IMR-90 (cell line): ENCODE results near the gene PRIMA1. TPM values are rescaled to one million over a fixed set of nuclear protein-coding genes. Genes with fewer than 3 reads are reported as not detected.

ENCODE experiments used
- ATAC-seq: fragments of 200-7000 bp; cut with Tn5 transposase; 2 replicates; pipeline ENCODE4 v1.9.1; 2020; ENCODE audit warnings: low read depth, mild to moderate bottlenecking, moderate library complexity
- BruUV-seq: library from RNA; stranded (reverse); fragments of 400-500 nt; replicated peaks from 2 replicates; lab custom pipeline; 2021; lab: Mats Ljungman, UMichigan
- CTCF ChIA-PET: fragments of 300-600 bp; formaldehyde crosslinking; extraction: SDS; loops from one replicate; lab custom pipeline; 2021; ENCODE audit warnings: antibody characterized with exemption; lab: Yijun Ruan, JAX
- POLR2A ChIA-PET: fragments of 300-600 bp; sonication (Branson Sonifier 250); formaldehyde crosslinking; loops from one replicate; lab custom pipeline; 2022; ENCODE audit warnings: antibody characterized with exemption; ENCODE audit not compliant: unreplicated experiment; lab: Charles Lee
- DNase-seq: peaks from one replicate; pipeline ENCODE4 v3.0.0; 2013
- H2AFZ ChIP-seq: replicated peaks from 2 replicates; pipeline ENCODE3; 2013; ENCODE audit warnings: low read length, mild to moderate bottlenecking; ENCODE audit not compliant: poor library complexity
- H2AK5ac ChIP-seq: 2 replicates; pipeline ENCODE4 v1.6.1; 2013; ENCODE audit warnings: low read depth, low read length, inconsistent platforms
- H2AK9ac ChIP-seq: replicated peaks from 2 replicates; pipeline ENCODE3; 2013; ENCODE audit warnings: mild to moderate bottlenecking, low read depth, low read length, moderate library complexity; ENCODE audit not compliant: poor library complexity
- H2BK120ac ChIP-seq: 2 replicates; pipeline ENCODE4 v1.6.1; 2013; ENCODE audit warnings: low read depth, low read length, inconsistent platforms
- H2BK15ac ChIP-seq: 3 replicates; pipeline ENCODE4 v1.6.1; 2013; ENCODE audit warnings: low read depth, low read length, inconsistent platforms
- H2BK20ac ChIP-seq: 2 replicates; pipeline ENCODE4 v1.6.1; 2013; ENCODE audit warnings: low read depth, mild to moderate bottlenecking, inconsistent platforms, low read length, moderate library complexity
- H2BK5ac ChIP-seq: 2 replicates; pipeline ENCODE4 v1.6.1; 2013; ENCODE audit warnings: mild to moderate bottlenecking, low read depth, low read length, inconsistent platforms; ENCODE audit not compliant: poor library complexity, severe bottlenecking
- H3K14ac ChIP-seq: replicated peaks from 2 replicates; pipeline ENCODE4 v1.6.1; 2013; ENCODE audit warnings: low read depth, low read length, inconsistent platforms
- H3K18ac ChIP-seq: 2 replicates; pipeline ENCODE4 v1.6.1; 2013; ENCODE audit warnings: low read depth, low read length, control low read depth
- H3K23ac ChIP-seq: 2 replicates; pipeline ENCODE4 v1.6.1; 2013; ENCODE audit warnings: low read depth, low read length, inconsistent platforms
- H3K27ac ChIP-seq: 2 replicates; pipeline ENCODE4 v1.5.1; 2013; ENCODE audit warnings: mild to moderate bottlenecking, control low read depth, low read length; ENCODE audit not compliant: insufficient read depth
- H3K27me3 ChIP-seq: 2 replicates; pipeline ENCODE4 v1.6.1; 2013; ENCODE audit warnings: low read length; ENCODE audit not compliant: control insufficient read depth, insufficient read depth
- H3K36me3 ChIP-seq: 2 replicates; pipeline ENCODE4 v1.6.1; 2013; ENCODE audit warnings: low read length, mixed read lengths; ENCODE audit not compliant: control insufficient read depth, insufficient read depth
- H3K4ac ChIP-seq: 2 replicates; pipeline ENCODE4 v1.6.1; 2013; ENCODE audit warnings: low read depth, low read length, inconsistent platforms
- H3K4me1 ChIP-seq: 2 replicates; pipeline ENCODE4 v1.6.1; 2013; ENCODE audit warnings: low read length, mixed read lengths; ENCODE audit not compliant: control insufficient read depth, insufficient read depth
- H3K4me2 ChIP-seq: 2 replicates; pipeline ENCODE4 v1.6.1; 2013; ENCODE audit warnings: low read depth, mild to moderate bottlenecking, control low read depth, low read length, moderate library complexity
- H3K4me3 ChIP-seq: 2 replicates; pipeline ENCODE4 v1.5.1; 2013; ENCODE audit warnings: low read depth, mild to moderate bottlenecking, control low read depth, low read length, moderate library complexity; ENCODE audit not compliant: insufficient read depth
- H3K56ac ChIP-seq: 2 replicates; pipeline ENCODE4 v1.6.1; 2013; ENCODE audit warnings: low read length, inconsistent platforms; ENCODE audit not compliant: insufficient read depth; ENCODE audit errors: extremely low read depth
- H3K79me1 ChIP-seq, 2 experiments: 2 replicates each; pipeline ENCODE4 v1.6.1; 2013; ENCODE audit warnings: low read length in 2 of 2, inconsistent platforms in 1 of 2, low read depth in 1 of 2
- H3K9ac ChIP-seq: 2 replicates; pipeline ENCODE4 v1.6.1; 2013; ENCODE audit warnings: low read depth, low read length, control low read depth
- H3K9me1 ChIP-seq: 2 replicates; pipeline ENCODE4 v1.6.1; 2013; ENCODE audit warnings: low read length, inconsistent platforms; ENCODE audit not compliant: insufficient read depth
- H3K9me3 ChIP-seq: 2 replicates; pipeline ENCODE4 v1.6.1; 2013; ENCODE audit warnings: low read length; ENCODE audit not compliant: control insufficient read depth, insufficient read depth
- H4K20me1 ChIP-seq: 2 replicates; pipeline ENCODE4 v1.6.1; 2013; ENCODE audit warnings: low read length, inconsistent platforms; ENCODE audit not compliant: insufficient read depth
- H4K5ac ChIP-seq: 2 replicates; pipeline ENCODE4 v1.6.1; 2013; ENCODE audit warnings: mild to moderate bottlenecking, low read depth, low read length, control low read depth
- H4K8ac ChIP-seq, 2 experiments: 2 replicates each; pipeline ENCODE4 v1.6.1; 2013; ENCODE audit warnings: low read depth in 2 of 2, low read length in 2 of 2, control low read depth in 1 of 2, inconsistent platforms in 1 of 2
- H4K91ac ChIP-seq: 2 replicates; pipeline ENCODE4 v1.6.1; 2013; ENCODE audit warnings: low read depth, low read length, inconsistent platforms; ENCODE audit not compliant: insufficient read depth
- BHLHE40 ChIP-seq: fragments of 150-350 bp; IDR thresholded peaks from 2 replicates; pipeline ENCODE4 v1.6.1; 2016; ENCODE audit warnings: mild to moderate bottlenecking, low read depth, low read length
- CEBPB ChIP-seq: IDR thresholded peaks from 2 replicates; pipeline ENCODE4 v1.6.1; 2012; ENCODE audit warnings: low read depth, low read length, improper control_type of control experiment
- CHD1 ChIP-seq: IDR thresholded peaks from 2 replicates; pipeline ENCODE4 v1.6.1; 2012; ENCODE audit warnings: low read depth, low read length, improper control_type of control experiment
- CTCF ChIP-seq: conservative IDR thresholded peaks from 2 replicates; pipeline ENCODE4 v1.5.1; 2012; ENCODE audit warnings: mild to moderate bottlenecking, low read depth, low read length, improper control_type of control experiment
- FOS ChIP-seq: fragments of 150-350 bp; IDR thresholded peaks from 2 replicates; pipeline ENCODE4 v1.6.1; 2016; ENCODE audit warnings: low read depth, low read length
- MAFK ChIP-seq: IDR thresholded peaks from 2 replicates; pipeline ENCODE4 v1.6.1; 2012; ENCODE audit warnings: low read depth, low read length, improper control_type of control experiment
- MAZ ChIP-seq: IDR thresholded peaks from 2 replicates; pipeline ENCODE4 v1.6.1; 2012; ENCODE audit warnings: low read depth, mild to moderate bottlenecking, low read length, improper control_type of control experiment, moderate library complexity, borderline replicate concordance
- MXI1 ChIP-seq: IDR thresholded peaks from 2 replicates; pipeline ENCODE4 v1.6.1; 2012; ENCODE audit warnings: low read depth, mild to moderate bottlenecking, low read length, moderate library complexity, borderline replicate concordance
- NFE2L2 ChIP-seq: fragments of 150-350 bp; IDR thresholded peaks from 2 replicates; pipeline ENCODE4 v1.6.1; 2016; ENCODE audit warnings: low read depth, mild to moderate bottlenecking, low read length
- POLR2A ChIP-seq: IDR thresholded peaks from 2 replicates; pipeline ENCODE4 v1.6.1; 2012; ENCODE audit warnings: mild to moderate bottlenecking, low read depth, low read length
- RAD21 ChIP-seq: IDR thresholded peaks from 2 replicates; pipeline ENCODE4 v1.6.1; 2012; ENCODE audit warnings: low read length, improper control_type of control experiment
- RCOR1 ChIP-seq: IDR thresholded peaks from 2 replicates; pipeline ENCODE4 v1.6.1; 2012; ENCODE audit warnings: mild to moderate bottlenecking, low read length, improper control_type of control experiment; ENCODE audit not compliant: insufficient replicate concordance
- RFX5 ChIP-seq: IDR thresholded peaks from 2 replicates; pipeline ENCODE4 v1.8.0; 2012; ENCODE audit warnings: low read depth, mild to moderate bottlenecking, low read length, moderate library complexity
- SMC3 ChIP-seq: fragments of 150-350 bp; IDR thresholded peaks from 2 replicates; pipeline ENCODE4 v1.6.1; 2016; ENCODE audit warnings: low read depth, mild to moderate bottlenecking, antibody characterized with exemption, low read length, moderate library complexity
- WGBS, 2 experiments: methylation state at CpG; one replicate each; pipeline versions ENCODE4 v1.1.5 to v1.1.7; 2013; ENCODE audit warnings: missing lambda C conversion rate in 2 of 2; ENCODE audit not compliant: insufficient read length in 1 of 2; ENCODE audit errors: extremely low coverage in 2 of 2; 5-methylcytosine and 5-hydroxymethylcytosine counted together
- dilution Hi-C: fragments of 300-500 bp; cut with HindIII; formaldehyde crosslinking; loops from one replicate; pipeline ENCODE4 v1.14.3; 2018; ENCODE audit warnings: low sequenced_read_pairs; ENCODE audit not compliant: unreplicated experiment
- in situ Hi-C: fragments of 300-500 bp; cut with MboI; formaldehyde crosslinking; loops from 3 replicates; pipeline ENCODE4 v1.14.3; 2019; ENCODE audit warnings: low sequenced_read_pairs, inconsistent platforms, mixed read lengths
- intact Hi-C: fragments of 100-400 bp; cut with micrococcal nuclease; formaldehyde crosslinking; loops from 2 replicates; pipeline ENCODE4 v1.10.0; 2022
- polyA plus RNA-seq, 3 experiments: library from polyadenylated mRNA; depleted of rRNA; stranded (reverse); fragments of >200 nt; gene quantifications; 2 replicates each; pipeline ENCODE4 v1.2.3, GENCODE V29; 2012; ENCODE audit warnings: low replicate concordance in 1 of 3
- total RNA-seq: library from RNA; depleted of rRNA; stranded (reverse); fragments of >200 nt; gene quantifications from 2 replicates; pipeline ENCODE4 v1.2.3, GENCODE V29; 2012
- TF ChIP-seq, protein P1 (sequence below): fragments of 150-350 bp; IDR thresholded peaks from 2 replicates; pipeline ENCODE4 v1.6.1; 2016; ENCODE audit warnings: low read depth, mild to moderate bottlenecking, low read length, moderate library complexity, borderline replicate concordance
- TF ChIP-seq, protein P2 (sequence below): fragments of 150-350 bp; IDR thresholded peaks from 2 replicates; pipeline ENCODE4 v1.6.1; 2017; ENCODE audit warnings: mild to moderate bottlenecking, antibody characterized with exemption, low read length, low read depth

The PRIMA1 gene
- total and polyA plus RNA-seq, 2 of the 4 experiments (the other 2 are of a cell fraction), result not detected

- no peak overlapping the region for H2AK5ac ChIP-seq
- no peaks in the 10 kb centered on the region for H3K27me3 ChIP-seq
- dilution Hi-C loops (no loop called here), in situ Hi-C loops (no loop called here), intact Hi-C loops (no loop called here)
- no peak overlapping the region for H2BK5ac ChIP-seq
- H3K79me1 ChIP-seq, result no peaks in the 10 kb centered on the region
- H4K20me1 ChIP-seq, result no peaks in the 10 kb centered on the region
- no peaks in the 10 kb centered on the region for H3K36me3 ChIP-seq
- no peak overlapping the region for H3K9ac ChIP-seq
- H3K9me3 ChIP-seq, result peaks cover 33% of the 10 kb centered on the region
- CTCF ChIA-PET, result no interaction called here
- no peak overlapping the region for H3K4me3 ChIP-seq
- ATAC-seq (no peak), DNase-seq (no peak)
- H2BK20ac ChIP-seq, result no peak overlapping the region
- POLR2A ChIA-PET, result no interaction called here
- no TSS peak for BruUV-seq
- no peak overlapping the region for H3K4ac ChIP-seq
- no peak overlapping the region for H4K91ac ChIP-seq
- H4K5ac ChIP-seq, result no peak overlapping the region
- H3K27ac ChIP-seq, result no peak overlapping the region
- no peak overlapping the region for H3K56ac ChIP-seq
- no peak overlapping the region for H3K23ac ChIP-seq
- no peak overlapping the region for H4K8ac ChIP-seq
- no peaks in the 10 kb centered on the region for H3K9me1 ChIP-seq
- H2AFZ ChIP-seq, result no peak overlapping the region
- WGBS, 2 experiments, result 20% methylated on average over 1 of the region's 8 CpGs; no CpG with 5 or more reads in 1 of the 2 experiments
- no peak overlapping the region for H3K14ac ChIP-seq
- H3K4me1 ChIP-seq, result no peaks in the 10 kb centered on the region
- no peak overlapping the region for H2BK15ac ChIP-seq
- TF ChIP-seq, protein P1, sequence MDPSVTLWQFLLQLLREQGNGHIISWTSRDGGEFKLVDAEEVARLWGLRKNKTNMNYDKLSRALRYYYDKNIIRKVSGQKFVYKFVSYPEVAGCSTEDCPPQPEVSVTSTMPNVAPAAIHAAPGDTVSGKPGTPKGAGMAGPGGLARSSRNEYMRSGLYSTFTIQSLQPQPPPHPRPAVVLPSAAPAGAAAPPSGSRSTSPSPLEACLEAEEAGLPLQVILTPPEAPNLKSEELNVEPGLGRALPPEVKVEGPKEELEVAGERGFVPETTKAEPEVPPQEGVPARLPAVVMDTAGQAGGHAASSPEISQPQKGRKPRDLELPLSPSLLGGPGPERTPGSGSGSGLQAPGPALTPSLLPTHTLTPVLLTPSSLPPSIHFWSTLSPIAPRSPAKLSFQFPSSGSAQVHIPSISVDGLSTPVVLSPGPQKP, result no peak
- no peak for TF ChIP-seq CEBPB
- TF ChIP-seq SMC3, result no peak
- no peak for TF ChIP-seq MAFK
- TF ChIP-seq BHLHE40, result no peak
- TF ChIP-seq MXI1, result no peak
- TF ChIP-seq CHD1, result no peak
- TF ChIP-seq FOS, result no peak
- no peak for TF ChIP-seq RAD21
- TF ChIP-seq MAZ, result no peak
- no peak for TF ChIP-seq CTCF
- no peak for TF ChIP-seq RFX5
- no peak for TF ChIP-seq NFE2L2
- no peak for TF ChIP-seq POLR2A
- TF ChIP-seq, protein P2, sequence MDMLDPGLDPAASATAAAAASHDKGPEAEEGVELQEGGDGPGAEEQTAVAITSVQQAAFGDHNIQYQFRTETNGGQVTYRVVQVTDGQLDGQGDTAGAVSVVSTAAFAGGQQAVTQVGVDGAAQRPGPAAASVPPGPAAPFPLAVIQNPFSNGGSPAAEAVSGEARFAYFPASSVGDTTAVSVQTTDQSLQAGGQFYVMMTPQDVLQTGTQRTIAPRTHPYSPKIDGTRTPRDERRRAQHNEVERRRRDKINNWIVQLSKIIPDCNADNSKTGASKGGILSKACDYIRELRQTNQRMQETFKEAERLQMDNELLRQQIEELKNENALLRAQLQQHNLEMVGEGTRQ, result no peak
- TF ChIP-seq RCOR1, result no peak
- no peak overlapping the region for H2AK9ac ChIP-seq
- no peak overlapping the region for H3K4me2 ChIP-seq
- no peak overlapping the region for H2BK120ac ChIP-seq
- H3K18ac ChIP-seq, result no peak overlapping the region
Observed at GRCh38 chr14:93728651-93729016, 59.7 kb downstream of the PRIMA1 start.
